Neural cell (in vitro differentiated cells): Measurements from ENCODE around the gene MRPS5. TPM values are rescaled to one million over a fixed set of nuclear protein-coding genes. Genes with fewer than 3 reads are reported as not detected.

ENCODE experiments used
- H2AFZ ChIP-seq: fragments of 200-600, 300-800 bp; sonication (generic), shearing (Covaris generic); 2 replicates; pipeline ENCODE4 v1.6.0; 2014; ENCODE audit warnings: low read depth, mild to moderate bottlenecking, antibody characterized with exemption, low read length, moderate library complexity
- H3F3A ChIP-seq: fragments of 200-600 bp; shearing (Covaris generic); 2 replicates; pipeline ENCODE4 v1.6.1; 2016; ENCODE audit warnings: mild to moderate bottlenecking, moderate library complexity, mixed read lengths, antibody characterized with exemption, low read length; ENCODE audit not compliant: insufficient read depth, poor library complexity, severe bottlenecking
- H3K27ac ChIP-seq: fragments of 200-600, 300-800 bp; sonication (generic), shearing (Covaris generic); 2 replicates; pipeline ENCODE4 v1.5.1; 2014; ENCODE audit warnings: mild to moderate bottlenecking, low read length, moderate library complexity
- H3K27me3 ChIP-seq: fragments of 300-800, 200-600 bp; sonication (generic), shearing (Covaris generic); 2 replicates; pipeline ENCODE4 v1.6.0; 2014; ENCODE audit warnings: mild to moderate bottlenecking, low read depth, low read length, moderate library complexity; ENCODE audit not compliant: insufficient read depth
- H3K36me3 ChIP-seq: fragments of 300-800, 200-600 bp; sonication (generic), shearing (Covaris generic); 2 replicates; pipeline ENCODE4 v1.5.1; 2014; ENCODE audit warnings: mild to moderate bottlenecking, antibody characterized with exemption, low read length, moderate library complexity; ENCODE audit not compliant: insufficient read depth
- H3K4me2 ChIP-seq: fragments of 300-800, 200-600 bp; sonication (generic), shearing (Covaris generic); 2 replicates; pipeline ENCODE4 v1.6.0; 2014; ENCODE audit warnings: mild to moderate bottlenecking, low read length
- H3K4me3 ChIP-seq: fragments of 300-800, 200-600 bp; sonication (generic), shearing (Covaris generic); 2 replicates; pipeline ENCODE4 v1.5.1; 2014; ENCODE audit warnings: mild to moderate bottlenecking, low read length, moderate library complexity
- H3K79me2 ChIP-seq: fragments of 200-600 bp; shearing (Covaris generic); replicated peaks from 2 replicates; pipeline ENCODE4 v1.6.0; 2014; ENCODE audit warnings: mild to moderate bottlenecking, low read length, moderate library complexity; ENCODE audit not compliant: insufficient read depth
- H3K9ac ChIP-seq: fragments of 300-800, 200-600 bp; sonication (generic), shearing (Covaris generic); 2 replicates; pipeline ENCODE4 v1.6.1; 2016; ENCODE audit warnings: mild to moderate bottlenecking, low read length, mixed read lengths
- H3K9me2 ChIP-seq: fragments of 200-600 bp; shearing (Covaris generic); 2 replicates; pipeline ENCODE4 v1.6.1; 2016; ENCODE audit warnings: mild to moderate bottlenecking, low read length, mixed read lengths; ENCODE audit not compliant: insufficient read depth
- H3K9me3 ChIP-seq: fragments of 200-600, 300-800 bp; sonication (generic), shearing (Covaris generic); 2 replicates; pipeline ENCODE4 v1.6.1; 2016; ENCODE audit warnings: mild to moderate bottlenecking, mixed run types, low read length, moderate library complexity, mixed read lengths
- H4K20me1 ChIP-seq: fragments of 200-600 bp; shearing (Covaris generic); 2 replicates; pipeline ENCODE4 v1.6.1; 2016; ENCODE audit warnings: mild to moderate bottlenecking, mixed run types; ENCODE audit not compliant: insufficient read depth
- CTCF ChIP-seq: fragments of 450-650 bp; IDR thresholded peaks from 2 replicates; pipeline ENCODE4 v1.5.1; 2014; ENCODE audit warnings: antibody characterized with exemption, mild to moderate bottlenecking, moderate library complexity; ENCODE audit not compliant: poor library complexity, severe bottlenecking
- EP300 ChIP-seq: fragments of 450-650 bp; conservative IDR thresholded peaks from 2 replicates; pipeline ENCODE4 v1.6.1; 2014; ENCODE audit warnings: antibody characterized with exemption, mild to moderate bottlenecking, moderate library complexity; ENCODE audit not compliant: poor library complexity, severe bottlenecking
- EZH2 ChIP-seq: fragments of 200-600, 300-800 bp; shearing (Covaris generic), sonication (generic); IDR thresholded peaks from 2 replicates; pipeline ENCODE4 v1.6.1; 2014; ENCODE audit warnings: antibody characterized with exemption, low read length, borderline replicate concordance, mild to moderate bottlenecking; ENCODE audit not compliant: insufficient read depth, poor library complexity, severe bottlenecking
- MXI1 ChIP-seq: fragments of 450-650 bp; conservative IDR thresholded peaks from 2 replicates; pipeline ENCODE4 v1.6.1; 2014; ENCODE audit warnings: antibody characterized with exemption, mild to moderate bottlenecking; ENCODE audit not compliant: poor library complexity, severe bottlenecking
- POLR2AphosphoS5 ChIP-seq: IDR thresholded peaks from 2 replicates; pipeline ENCODE4 v1.6.1; 2012
- TAF1 ChIP-seq: IDR thresholded peaks from 2 replicates; pipeline ENCODE4 v1.6.1; 2012; ENCODE audit warnings: low read depth
- polyA plus RNA-seq: library from polyadenylated mRNA; depleted of rRNA; stranded (reverse); fragments of >200 nt; gene quantifications from 2 replicates; pipeline ENCODE4 v1.2.3, GENCODE V29; 2014
- TF ChIP-seq, protein P1 (sequence below): IDR thresholded peaks from 2 replicates; pipeline ENCODE4 v1.6.1; 2012; ENCODE audit warnings: borderline replicate concordance

MRPS5 gene
- polyA plus RNA-seq, 1 donor from 2014 or later = 167 TPM

DNA sequence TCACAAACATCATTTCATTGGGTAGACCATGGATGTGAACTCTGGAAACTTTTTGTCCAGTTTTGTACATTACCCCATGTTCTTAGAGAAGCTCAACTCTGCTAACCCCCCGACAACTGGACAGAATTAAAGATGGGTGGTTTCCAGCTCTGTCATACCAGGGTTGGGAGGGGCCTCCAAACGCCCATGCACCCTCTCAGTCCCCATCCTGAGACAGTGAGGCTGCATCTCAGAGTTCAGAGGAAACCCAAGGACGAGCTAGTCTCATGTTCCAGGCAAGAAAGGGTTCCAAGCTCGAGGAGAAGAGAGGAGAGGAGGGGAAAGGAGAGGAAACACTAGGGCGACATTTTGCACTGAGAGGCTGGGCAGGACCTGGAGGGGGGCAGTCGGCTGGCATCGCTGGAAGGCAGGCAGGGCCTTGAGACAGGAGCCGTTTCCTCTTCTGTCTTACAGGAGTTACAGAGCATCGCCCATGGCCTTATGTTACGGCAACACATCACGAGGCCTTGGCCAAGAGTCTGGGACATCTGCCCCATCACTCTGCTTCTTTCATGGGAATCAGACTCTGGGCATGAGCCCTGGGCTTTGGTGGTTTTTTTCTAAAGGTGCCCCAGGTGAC is 79.7 kb downstream of the MRPS5 start:
- no peak overlapping the region for H3K27ac ChIP-seq

DNA sequence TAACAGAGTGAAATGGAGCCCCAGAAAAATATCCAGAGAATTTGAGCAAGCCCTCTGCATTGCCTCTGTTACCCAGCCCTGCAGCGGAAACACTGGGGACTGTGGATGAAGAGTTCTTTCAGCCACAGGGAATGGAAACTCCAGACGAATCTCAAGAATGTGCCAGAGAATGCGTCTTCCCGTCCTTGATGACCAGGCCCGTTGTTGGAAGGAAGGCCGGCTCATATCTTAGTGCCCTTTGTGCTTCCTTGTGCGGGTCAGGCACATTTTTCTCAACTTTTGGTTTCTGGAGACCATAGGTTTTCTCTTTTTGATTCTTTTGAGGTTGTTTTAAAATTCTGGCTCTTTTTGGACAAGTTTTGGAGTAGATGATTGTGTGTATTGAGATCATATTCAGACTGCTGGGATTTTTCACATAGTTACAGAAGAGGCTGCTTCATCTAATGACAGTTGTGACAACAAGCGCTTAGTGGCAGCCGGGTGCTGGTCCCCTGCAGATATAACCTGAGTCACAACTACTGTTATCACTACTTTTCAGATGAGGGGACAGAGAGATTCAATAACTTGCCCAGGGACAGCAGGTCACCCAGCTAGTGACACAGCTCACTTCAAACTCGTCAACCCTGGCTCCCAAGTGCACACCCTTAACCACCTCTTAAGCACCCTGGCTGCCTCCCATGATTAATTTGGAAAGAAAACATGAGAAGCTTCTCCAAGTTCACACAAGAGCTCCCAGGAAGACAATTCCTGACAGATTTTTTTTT is 80.4 kb downstream of the MRPS5 start:
- Histone ChIP-seq H3K27ac (no peak overlapping the region), H3K27me3 (no peaks in the 10 kb centered on the region), H4K20me1 (no peaks in the 10 kb centered on the region), H2AFZ (no peak overlapping the region), H3K36me3 (no peaks in the 10 kb centered on the region), H3K9me3 (peaks cover 8% of the 10 kb centered on the region), H3K9me2 (no peaks in the 10 kb centered on the region), H3K79me2 (no peaks in the 10 kb centered on the region), H3K4me2 (no peak overlapping the region), H3K9ac (no peak overlapping the region), H3F3A (no peaks in the 10 kb centered on the region), H3K4me3 (no peak overlapping the region)
- TF ChIP-seq TAF1 (no peak), EP300 (no peak), EZH2 (no peak), POLR2AphosphoS5 (no peak), MXI1 (no peak), CTCF (no peak)
- TF ChIP-seq, protein P1, sequence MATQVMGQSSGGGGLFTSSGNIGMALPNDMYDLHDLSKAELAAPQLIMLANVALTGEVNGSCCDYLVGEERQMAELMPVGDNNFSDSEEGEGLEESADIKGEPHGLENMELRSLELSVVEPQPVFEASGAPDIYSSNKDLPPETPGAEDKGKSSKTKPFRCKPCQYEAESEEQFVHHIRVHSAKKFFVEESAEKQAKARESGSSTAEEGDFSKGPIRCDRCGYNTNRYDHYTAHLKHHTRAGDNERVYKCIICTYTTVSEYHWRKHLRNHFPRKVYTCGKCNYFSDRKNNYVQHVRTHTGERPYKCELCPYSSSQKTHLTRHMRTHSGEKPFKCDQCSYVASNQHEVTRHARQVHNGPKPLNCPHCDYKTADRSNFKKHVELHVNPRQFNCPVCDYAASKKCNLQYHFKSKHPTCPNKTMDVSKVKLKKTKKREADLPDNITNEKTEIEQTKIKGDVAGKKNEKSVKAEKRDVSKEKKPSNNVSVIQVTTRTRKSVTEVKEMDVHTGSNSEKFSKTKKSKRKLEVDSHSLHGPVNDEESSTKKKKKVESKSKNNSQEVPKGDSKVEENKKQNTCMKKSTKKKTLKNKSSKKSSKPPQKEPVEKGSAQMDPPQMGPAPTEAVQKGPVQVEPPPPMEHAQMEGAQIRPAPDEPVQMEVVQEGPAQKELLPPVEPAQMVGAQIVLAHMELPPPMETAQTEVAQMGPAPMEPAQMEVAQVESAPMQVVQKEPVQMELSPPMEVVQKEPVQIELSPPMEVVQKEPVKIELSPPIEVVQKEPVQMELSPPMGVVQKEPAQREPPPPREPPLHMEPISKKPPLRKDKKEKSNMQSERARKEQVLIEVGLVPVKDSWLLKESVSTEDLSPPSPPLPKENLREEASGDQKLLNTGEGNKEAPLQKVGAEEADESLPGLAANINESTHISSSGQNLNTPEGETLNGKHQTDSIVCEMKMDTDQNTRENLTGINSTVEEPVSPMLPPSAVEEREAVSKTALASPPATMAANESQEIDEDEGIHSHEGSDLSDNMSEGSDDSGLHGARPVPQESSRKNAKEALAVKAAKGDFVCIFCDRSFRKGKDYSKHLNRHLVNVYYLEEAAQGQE = no peak

More for the DNA sequence above, 79.7 kb downstream of the MRPS5 start:
- Histone ChIP-seq H3K9me2 (no peaks in the 10 kb centered on the region), H3K9ac (no peak overlapping the region), H3K9me3 (peaks cover 8% of the 10 kb centered on the region), H3K36me3 (no peaks in the 10 kb centered on the region), H3F3A (no peaks in the 10 kb centered on the region), H2AFZ (no peak overlapping the region), H3K27me3 (no peaks in the 10 kb centered on the region), H4K20me1 (no peaks in the 10 kb centered on the region), H3K79me2 (no peaks in the 10 kb centered on the region), H3K4me2 (no peak overlapping the region), H3K4me3 (no peak overlapping the region)
- TF ChIP-seq CTCF (no peak), MXI1 (no peak), TAF1 (no peak)
